HG03432 (cell line): ENCODE measurements around the gene PODN.

Source experiments
- ATAC-seq: cut with Tn5 transposase; IDR thresholded peaks from one replicate; pipeline ENCODE4 v1.9.1; 2021; ENCODE audit warnings: mild to moderate bottlenecking, moderate library complexity; ENCODE audit not compliant: unreplicated experiment

The PODN gene

GRCh38 chr1:53088616-53089300 is 26.7 kb downstream of the PODN start:
- ATAC-seq = no peak

- ATAC-seq = no peak
Measured at GRCh38 chr1:53089478-53090226, 27.6 kb downstream of the PODN start.

GRCh38 chr1:53090227-53091147 is 28.5 kb downstream of the PODN start:
- no peak for ATAC-seq

GRCh38 chr1:53091841-53092645 is 30.0 kb downstream of the PODN start:
- no peak for ATAC-seq

GRCh38 chr1:53092659-53093450 is 30.8 kb downstream of the PODN start:
- no peak for ATAC-seq

GRCh38 chr1:53093451-53093754 is 31.4 kb downstream of the PODN start:
- ATAC-seq = no peak

GRCh38 chr1:53093778-53094532 is 31.9 kb downstream of the PODN start:
- ATAC-seq = no peak

GRCh38 chr1:53094533-53094919 is 32.5 kb downstream of the PODN start:
- ATAC-seq = no peak

GRCh38 chr1:53104289-53104913 is 42.4 kb downstream of the PODN start:
- ATAC-seq = no peak

- no peak for ATAC-seq
Measured at GRCh38 chr1:53107090-53107489, 45.1 kb downstream of the PODN start.

GRCh38 chr1:53107570-53108322 is 45.7 kb downstream of the PODN start:
- ATAC-seq = no peak

GRCh38 chr1:53108646-53109580 is 46.9 kb downstream of the PODN start:
- ATAC-seq = no peak

- ATAC-seq = no peak
Measured at GRCh38 chr1:53110370-53111072, 48.5 kb downstream of the PODN start.

GRCh38 chr1:53111073-53111556 is 49.1 kb downstream of the PODN start:
- ATAC-seq = no peak

- no peak for ATAC-seq
Measured at GRCh38 chr1:53111693-53112092, 49.7 kb downstream of the PODN start.

GRCh38 chr1:53112271-53112774 is 50.3 kb downstream of the PODN start:
- no peak for ATAC-seq
